Urinary bladder (tissue), 4 donors: ENCODE results near the gene MAP4K1. TPM values are rescaled to one million over a fixed set of nuclear protein-coding genes. Genes with fewer than 3 reads are reported as not detected.
"Not testable (repeated sequence)": the region's sequence is repeated elsewhere in the genome, so short reads cannot be mapped to it uniquely, and the experiment has no call there.

ENCODE experiments used
- DNase-seq: peaks from one replicate; pipeline ENCODE4 v3.0.0-alpha.2; 2015; ENCODE audit errors: extremely low spot score
- H3K27ac ChIP-seq: one replicate; pipeline ENCODE4 v1.5.1; 2013; ENCODE audit warnings: low read depth, mild to moderate bottlenecking, moderate library complexity
- H3K36me3 ChIP-seq: one replicate; pipeline ENCODE4 v1.6.1; 2013; ENCODE audit warnings: mild to moderate bottlenecking, moderate library complexity; ENCODE audit not compliant: insufficient read depth
- H3K4me1 ChIP-seq: one replicate; pipeline ENCODE4 v1.6.1; 2013; ENCODE audit warnings: mild to moderate bottlenecking, moderate library complexity; ENCODE audit not compliant: insufficient read depth
- H3K4me3 ChIP-seq: one replicate; pipeline ENCODE4 v1.5.1; 2013; ENCODE audit warnings: low read depth, low read length
- WGBS: extraction: QIAGEN DNeasy Blood & Tissue Kit; methylation state at CpG from one replicate; pipeline ENCODE4 v1.1.7; 2013; 5-methylcytosine and 5-hydroxymethylcytosine counted together
- polyA plus RNA-seq: library from polyadenylated mRNA; stranded (reverse); fragments of 200-250 nt; gene quantifications from one replicate; pipeline ENCODE4 v1.2.3, GENCODE V29; 2013
- total RNA-seq: library from RNA; depleted of rRNA; stranded (reverse); fragments of >200 nt; gene quantifications from one replicate; pipeline ENCODE4 v1.2.3, GENCODE V29; 2014
- donor health status: healthy with polysubstance abuse.
- donor health status: healthy.

The MAP4K1 gene
- total and polyA plus RNA-seq, 2 donors = 1.9 to 2.2 TPM

- Histone ChIP-seq H3K4me3 (no peak overlapping the region), H3K27ac (no peak overlapping the region), H3K4me1 (no peaks in the 10 kb centered on the region), H3K36me3 (peaks cover 11% of the 10 kb centered on the region)
- 84% methylated on average over 3 of the region's 3 CpGs for WGBS
- DNase-seq = no peak
These were observed 7.1 kb upstream of the MAP4K1 start for GRCh38 chr19:38624822-38625221.

DNA sequence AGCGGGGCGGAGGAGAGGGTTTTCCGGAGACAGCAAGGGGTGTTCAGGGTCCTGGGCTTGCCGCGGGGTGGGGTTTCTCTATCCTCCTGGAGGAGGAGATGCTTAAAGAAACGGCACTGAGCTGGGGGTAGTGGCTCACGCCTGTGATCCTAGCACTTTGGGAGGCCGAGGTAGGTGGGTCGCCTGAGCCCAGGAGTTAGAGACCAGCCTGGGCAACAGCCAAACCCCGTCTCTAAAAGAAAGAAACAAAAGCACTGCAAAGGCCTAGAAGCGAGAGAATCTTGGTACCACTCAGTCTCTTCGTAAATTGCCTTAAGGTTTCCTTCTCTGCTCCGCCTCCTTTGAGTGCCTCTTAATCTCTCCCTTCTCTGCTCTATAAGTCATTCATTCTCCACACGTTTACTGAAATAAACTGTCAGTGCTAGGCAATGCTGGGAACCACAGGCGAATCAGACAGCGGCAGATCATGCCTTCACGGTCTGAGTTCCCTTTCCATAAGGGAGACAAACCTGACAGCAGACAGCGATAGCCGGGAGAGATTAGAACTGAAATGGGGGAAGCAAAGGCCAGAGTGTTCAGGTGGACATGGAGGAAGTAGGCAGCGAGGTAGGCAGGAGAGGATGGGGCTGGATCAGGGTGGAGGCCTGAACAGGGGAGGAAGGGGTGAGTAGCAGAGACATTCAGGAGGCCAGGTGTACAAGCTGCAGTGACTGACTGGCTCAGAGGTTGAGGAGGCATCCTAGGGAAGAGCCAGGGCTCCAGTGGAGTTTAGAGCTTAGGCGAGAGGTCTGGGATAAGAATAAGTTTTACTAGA, 1.8 kb upstream of the MAP4K1 start:
- Histone ChIP-seq H3K4me1 (no peaks in the 10 kb centered on the region), H3K27ac (peak overlapping the region; percentile 55), H3K36me3 (peaks cover 2% of the 10 kb centered on the region), H3K4me3 (peak overlapping the region; percentile 75)
- WGBS = 16% methylated on average over 21 of the region's 21 CpGs
- DNase-seq = no peak

- peak; percentile 96 for DNase-seq
- Histone ChIP-seq H3K4me1 (no peaks in the 10 kb centered on the region), H3K27ac (peak within 1 kb of the TSS; percentile 55), H3K4me3 (peak within 1 kb of the TSS; percentile 75), H3K36me3 (peaks cover 2% of the 10 kb centered on the region)
- under 1% methylated on average over 64 of the region's 64 CpGs for whole genome bisulfite sequencing
These were observed 1.0 kb upstream of the MAP4K1 start, which contains the start of gene EIF3K for GRCh38 chr19:38618590-38619360. Gene EIF3K, plus strand, starts transcription at chr19:38619188. Its CDS starts 81 bp downstream, at chr19:38619269.

GRCh38 chr19:38617283-38617763, 430 bp downstream of the MAP4K1 start:
- 76% methylated on average over 9 of the region's 9 CpGs for WGBS
- peaks cover 2% of the 10 kb centered on the region for H3K36me3 ChIP-seq
- DNase-seq = no peak
- H3K27ac ChIP-seq = no peak overlapping the region
- no peaks in the 10 kb centered on the region for H3K4me1 ChIP-seq
- H3K4me3 ChIP-seq = no peak overlapping the region

DNA sequence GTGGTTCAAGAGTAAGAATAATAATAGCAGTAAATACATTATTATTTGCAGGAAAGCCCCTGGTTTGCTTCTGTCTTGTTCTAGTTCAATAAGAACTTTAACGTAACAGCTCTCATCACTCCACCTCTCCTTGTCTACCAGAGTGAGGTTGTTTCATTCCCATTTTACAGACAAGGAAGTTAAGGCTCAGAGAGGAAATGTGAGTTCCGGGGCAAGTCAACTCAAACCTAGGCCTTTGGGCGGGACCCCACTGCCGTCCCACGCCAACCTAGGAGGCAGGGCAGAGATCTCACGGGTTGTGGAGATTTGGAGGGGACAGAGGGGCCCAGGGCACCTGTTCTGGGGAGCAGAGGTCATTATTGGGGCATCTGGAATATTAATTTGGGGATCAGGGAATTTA, 1.5 kb downstream of the MAP4K1 start:
- H3K27ac ChIP-seq = no peak overlapping the region
- H3K4me1 ChIP-seq = no peaks in the 10 kb centered on the region
- DNase-seq = no peak
- 89% methylated on average over 6 of the region's 6 CpGs for WGBS
- H3K4me3 ChIP-seq = no peak overlapping the region
- no peaks in the 10 kb centered on the region for H3K36me3 ChIP-seq

DNA sequence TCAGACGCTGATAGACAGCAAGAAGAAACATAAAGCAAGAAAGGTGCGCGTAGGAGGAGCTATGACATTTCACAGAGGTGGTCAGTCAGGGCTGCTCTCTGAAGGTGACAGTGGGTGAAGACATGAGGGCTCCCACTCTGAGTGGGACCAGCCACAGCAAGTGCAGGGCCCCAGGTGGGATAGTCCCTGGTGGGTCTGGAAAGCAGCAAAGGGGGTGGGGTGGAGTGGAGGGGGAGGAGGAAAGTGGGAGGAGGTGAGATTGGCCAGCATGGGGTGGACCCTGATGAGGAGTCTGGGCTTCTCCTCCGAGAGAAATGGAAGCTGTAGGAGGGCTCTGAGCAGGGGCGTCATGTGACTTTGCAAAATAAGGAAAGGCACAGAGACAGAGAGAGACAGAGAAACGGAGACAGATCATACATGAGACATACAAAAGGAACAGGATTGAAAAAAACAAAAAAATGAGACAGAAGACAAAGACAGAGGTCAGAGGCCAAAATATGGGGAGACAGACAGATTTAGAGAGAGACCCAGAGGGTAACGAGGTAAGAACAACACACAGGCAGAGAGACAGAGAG, 2.7 kb downstream of the MAP4K1 start:
- Histone ChIP-seq H3K36me3 (no peaks in the 10 kb centered on the region), H3K4me1 (no peaks in the 10 kb centered on the region), H3K4me3 (no peak overlapping the region), H3K27ac (no peak overlapping the region)
- DNase-seq = no peak
- WGBS = 69% methylated on average over 7 of the region's 7 CpGs

DNA sequence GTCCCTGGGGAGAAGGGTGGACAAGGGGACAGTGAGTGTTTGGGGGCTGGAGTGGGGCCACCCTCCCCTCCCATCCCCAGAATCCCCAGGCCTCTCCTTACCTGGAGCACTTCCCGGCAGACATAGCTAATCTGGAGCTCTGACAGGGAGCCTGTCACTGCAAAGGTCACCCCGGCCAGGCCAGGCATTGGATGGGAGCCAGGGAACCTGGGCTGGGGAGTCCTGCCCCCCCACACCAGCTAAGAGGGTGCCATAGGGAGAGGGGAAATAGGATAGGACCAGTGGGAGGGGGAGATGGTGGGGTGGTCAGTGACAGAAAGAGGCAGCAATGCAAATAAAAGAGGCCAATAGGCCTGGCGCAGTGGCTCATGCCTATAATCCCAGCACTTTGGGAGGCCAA, 3.5 kb downstream of the MAP4K1 start:
- no peak for DNase-seq
- 76% methylated on average over 3 of the region's 3 CpGs for WGBS

GRCh38 chr19:38606131-38606530, 11.6 kb downstream of the MAP4K1 start:
- WGBS = 56% methylated on average over 6 of the region's 6 CpGs
- DNase-seq = no peak
- no peak overlapping the region for H3K4me3 ChIP-seq

More for the DNA sequence above, 3.5 kb downstream of the MAP4K1 start:
- no peaks in the 10 kb centered on the region for H3K4me1 ChIP-seq
- H3K4me3 ChIP-seq = no peak overlapping the region
- no peaks in the 10 kb centered on the region for H3K36me3 ChIP-seq
- H3K27ac ChIP-seq = no peak overlapping the region

DNA sequence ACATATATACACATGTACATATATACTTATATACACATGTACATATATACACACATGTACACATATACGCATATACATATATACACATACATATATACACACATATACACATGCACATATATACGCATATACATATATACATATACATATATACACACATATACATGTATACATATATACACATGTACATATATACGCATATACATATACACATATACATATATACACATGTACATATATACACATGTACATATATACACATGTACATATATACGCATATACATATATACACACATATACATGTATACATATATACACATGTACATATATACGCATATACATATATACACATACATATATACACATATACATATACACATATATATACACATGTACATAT, 14.9 kb downstream of the MAP4K1 start:
- not testable (repeated sequence) for H3K27ac ChIP-seq, DNase-seq, H3K36me3 ChIP-seq, H3K4me3 ChIP-seq, H3K4me1 ChIP-seq
- 97% methylated on average over 5 of the region's 5 CpGs for WGBS

More at GRCh38 chr19:38606131-38606530, 11.6 kb downstream of the MAP4K1 start:
- Histone ChIP-seq H3K27ac (no peak overlapping the region), H3K4me1 (no peaks in the 10 kb centered on the region), H3K36me3 (no peaks in the 10 kb centered on the region)

- WGBS = 88% methylated on average over 11 of the region's 11 CpGs
- H3K4me3 ChIP-seq = no peak overlapping the region
These were observed 18.0 kb downstream of the MAP4K1 start for GRCh38 chr19:38599722-38600121.

GRCh38 chr19:38597075-38597474, 20.7 kb downstream of the MAP4K1 start:
- 79% methylated on average over 11 of the region's 11 CpGs for WGBS
- Histone ChIP-seq H3K36me3 (no peaks in the 10 kb centered on the region), H3K4me3 (no peak overlapping the region), H3K27ac (no peak overlapping the region), H3K4me1 (no peaks in the 10 kb centered on the region)
- no peak for DNase-seq

More at GRCh38 chr19:38599722-38600121, 18.0 kb downstream of the MAP4K1 start:
- no peaks in the 10 kb centered on the region for H3K4me1 ChIP-seq
- no peak for DNase-seq
- no peak overlapping the region for H3K27ac ChIP-seq
- no peaks in the 10 kb centered on the region for H3K36me3 ChIP-seq

DNA sequence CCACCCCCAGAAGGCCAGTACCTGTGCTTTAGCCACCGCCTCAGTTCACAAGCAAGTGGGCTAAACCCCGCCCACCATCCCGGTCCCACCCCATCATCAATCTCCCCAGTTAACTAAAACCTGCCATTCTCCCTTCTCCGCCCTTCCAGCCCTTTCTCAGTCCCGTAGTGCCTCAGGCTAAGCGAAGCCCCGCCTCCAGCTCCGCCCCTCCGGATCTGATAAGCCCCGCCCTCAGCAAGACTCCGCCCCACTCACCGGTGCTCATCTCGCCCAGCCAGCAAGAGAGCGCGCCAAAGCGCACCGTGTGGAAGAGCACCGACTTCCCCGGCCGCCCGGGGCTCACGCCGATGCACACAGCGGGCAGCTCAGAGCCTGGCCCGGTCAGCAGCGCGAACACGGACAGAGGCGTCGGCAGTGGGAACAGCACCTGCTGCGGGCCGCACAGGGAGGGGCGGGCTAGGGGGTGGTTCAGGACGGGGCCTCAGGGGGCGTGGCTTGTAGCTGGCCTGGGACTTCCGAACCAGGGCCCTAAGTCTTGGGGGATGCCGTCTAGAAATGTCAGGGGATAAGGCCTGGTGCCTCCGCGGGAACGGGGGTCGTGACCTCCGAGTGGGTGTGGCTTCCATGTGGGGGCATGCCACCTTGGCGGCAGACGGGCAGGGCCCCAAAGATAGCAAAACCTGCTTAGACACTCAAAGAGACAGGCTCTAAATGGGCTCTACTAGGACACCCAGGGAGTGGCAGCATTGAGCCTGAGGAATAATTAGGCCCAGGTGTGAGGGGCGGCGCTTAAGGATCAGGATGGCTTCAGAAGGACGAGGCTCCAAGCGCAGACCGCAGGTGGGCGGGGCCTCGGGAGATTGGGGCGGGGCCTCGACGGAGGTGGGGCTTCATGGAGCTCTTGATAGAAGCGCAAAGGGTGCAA, 21.4 kb downstream of the MAP4K1 start:
- peak; percentile 17 for DNase-seq
- no peak overlapping the region for H3K4me3 ChIP-seq
- 16% methylated on average over 55 of the region's 55 CpGs for WGBS
- no peaks in the 10 kb centered on the region for H3K4me1 ChIP-seq
- H3K36me3 ChIP-seq = no peaks in the 10 kb centered on the region
- H3K27ac ChIP-seq = no peak overlapping the region

GRCh38 chr19:38592940-38593339, 24.8 kb downstream of the MAP4K1 start:
- Histone ChIP-seq H3K4me3 (no peak overlapping the region), H3K4me1 (no peaks in the 10 kb centered on the region), H3K27ac (no peak overlapping the region), H3K36me3 (no peaks in the 10 kb centered on the region)
- DNase-seq = no peak
- WGBS = 84% methylated on average over 6 of the region's 6 CpGs
